Measurements from ENCODE around the gene NLRC5.
"Not testable (repeated sequence)": the region's sequence is repeated elsewhere in the genome, so short reads cannot be mapped to it uniquely, and the experiment has no call there.

NLRC5 gene

GRCh38 chr16:57083485-57084126 lies 94.2 kb downstream of the NLRC5 start:
- no peak for DNase-seq

GRCh38 chr16:57084257-57084770 lies 95.0 kb downstream of the NLRC5 start:
- DNase-seq = peak; percentile 34 to 79 (median 61)

GRCh38 chr16:57084996-57085395 lies 95.6 kb downstream of the NLRC5 start:
- DNase-seq = no peak

- no peak for DNase-seq
Observed at GRCh38 chr16:57087003-57087402, 97.6 kb downstream of the NLRC5 start.

GRCh38 chr16:57089406-57089805 lies 100.0 kb downstream of the NLRC5 start:
- no peak for DNase-seq

GRCh38 chr16:57091200-57091974 lies 102.0 kb downstream of the NLRC5 start:
- no peak for DNase-seq

GRCh38 chr16:57091975-57092785 lies 102.8 kb downstream of the NLRC5 start, which contains the start of gene CPNE2:
Gene CPNE2, plus strand, starts transcription at chr16:57092583. Its CDS starts 18,160 bp downstream, at chr16:57110743.
- DNase-seq = peak in 2 of 5 experiments; percentile 3 to 31

GRCh38 chr16:57092786-57093411 lies 103.5 kb downstream of the NLRC5 start:
- peak; percentile 19 to 47 (median 29) for DNase-seq

- no peak for DNase-seq
Observed at GRCh38 chr16:57093666-57094564, 104.6 kb downstream of the NLRC5 start.

- DNase-seq = no peak
Observed at GRCh38 chr16:57094911-57095310, 105.6 kb downstream of the NLRC5 start.

GRCh38 chr16:57096192-57096591 lies 106.8 kb downstream of the NLRC5 start:
- no peak for DNase-seq

GRCh38 chr16:57096793-57097192 lies 107.4 kb downstream of the NLRC5 start:
- no peak for DNase-seq

- no peak for DNase-seq
Observed at GRCh38 chr16:57098188-57098841, 109.0 kb downstream of the NLRC5 start.

GRCh38 chr16:57099965-57100364 lies 110.6 kb downstream of the NLRC5 start:
- not testable (repeated sequence) for DNase-seq

GRCh38 chr16:57100445-57100844 lies 111.1 kb downstream of the NLRC5 start:
- no peak for DNase-seq

GRCh38 chr16:57102888-57103851 lies 113.8 kb downstream of the NLRC5 start:
- no peak for DNase-seq

- peak in 1 of 5 experiments; percentile 22 for DNase-seq
Observed at GRCh38 chr16:57104706-57105105, 115.3 kb downstream of the NLRC5 start.

- no peak for DNase-seq
Observed at GRCh38 chr16:57105184-57105583, 115.8 kb downstream of the NLRC5 start.

- no peak for DNase-seq
Observed at GRCh38 chr16:57106767-57107166, 117.4 kb downstream of the NLRC5 start.
